Measurements from ENCODE around the gene AIF1.
A peak's percentile ranks its signal among the peaks of the same experiment; 100 is the strongest.

Gene AIF1

GRCh38 chr6:31663961-31664789, 49.1 kb downstream of the AIF1 start:
- no peak for DNase-seq (ENCODE audit: low read depth in 2 of 2)

- DNase-seq (ENCODE audit: low read depth in 2 of 2): peak; percentile 85 to 86
Measured at GRCh38 chr6:31664790-31665500, 49.9 kb downstream of the AIF1 start, which contains the start of gene GPANK1. TSS of gene GPANK1 (minus strand) at chr6:31664997. CDS start at chr6:31664478, 519 bp downstream.

- DNase-seq (ENCODE audit: low read depth in 2 of 2): peak; percentile 97 to 98
Measured at GRCh38 chr6:31665501-31666336, 50.7 kb downstream of the AIF1 start, which contains the start of gene CSNK2B. TSS of gene CSNK2B (plus strand) at chr6:31666080. CDS start at chr6:31666832, 752 bp downstream.

- DNase-seq (ENCODE audit: low read depth in 2 of 2): no peak
Measured at GRCh38 chr6:31666337-31666965, 51.4 kb downstream of the AIF1 start.
